ENCODE data around the gene PRCD.

PRCD gene

GRCh38 chr17:76535788-76536510 is 3.9 kb upstream of the PRCD start:
- peak overlapping the region in 1 of 2 donors; percentile 87 for H3K27ac ChIP-seq
- no peak for TF ChIP-seq CTCF (IDR thresholded peaks at IDR 0.05)
- H3K4me3 ChIP-seq, result peak overlapping the region; percentile 79
- peak; percentile 71 for DNase-seq (ENCODE audit: low spot score)

DNA sequence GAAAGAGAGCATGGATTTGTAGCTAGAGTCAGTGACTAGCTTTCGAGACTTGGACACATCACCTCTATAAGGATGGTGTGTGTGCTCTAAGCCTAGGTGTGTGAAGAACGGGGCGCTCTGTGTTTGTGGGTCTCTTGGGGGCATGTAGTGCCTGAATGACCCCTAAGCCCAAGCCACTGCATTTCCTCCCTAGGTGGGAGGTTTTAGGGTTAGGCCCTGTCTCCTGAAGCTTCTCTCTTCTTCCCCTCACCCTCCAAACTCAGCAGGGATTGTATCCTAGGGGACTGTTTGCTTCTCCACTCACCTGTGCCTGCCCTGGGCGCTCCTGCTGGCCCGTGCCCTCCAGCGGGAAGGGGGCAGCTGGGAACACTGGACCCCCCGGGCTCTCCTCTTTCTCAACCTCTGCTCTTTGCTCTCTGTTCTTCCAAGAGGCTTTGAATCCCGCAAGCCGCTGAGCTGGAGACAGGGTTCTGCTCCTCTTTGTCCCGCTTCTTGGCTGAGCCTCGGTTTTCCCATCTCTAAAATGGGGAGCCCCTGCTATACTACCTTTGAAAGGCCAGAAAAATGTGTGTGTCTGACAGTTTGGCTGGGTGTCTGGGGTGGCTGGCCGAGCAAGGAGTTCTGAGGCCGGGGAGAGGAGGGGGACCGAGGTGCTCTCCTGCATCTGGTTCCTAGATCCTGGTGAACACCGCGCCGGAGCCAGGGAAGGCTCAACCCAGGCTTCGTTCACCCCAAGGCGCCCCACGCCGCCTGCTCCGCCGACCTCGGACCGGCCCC is 3.1 kb upstream of the PRCD start:
- Histone ChIP-seq H3K27ac (peak overlapping the region; percentile 1 to 87), H3K4me3 (peak overlapping the region; percentile 79)
- DNase-seq (ENCODE audit: low spot score), result peak; percentile 62
- no peak for TF ChIP-seq CTCF (IDR thresholded peaks at IDR 0.05)

DNA sequence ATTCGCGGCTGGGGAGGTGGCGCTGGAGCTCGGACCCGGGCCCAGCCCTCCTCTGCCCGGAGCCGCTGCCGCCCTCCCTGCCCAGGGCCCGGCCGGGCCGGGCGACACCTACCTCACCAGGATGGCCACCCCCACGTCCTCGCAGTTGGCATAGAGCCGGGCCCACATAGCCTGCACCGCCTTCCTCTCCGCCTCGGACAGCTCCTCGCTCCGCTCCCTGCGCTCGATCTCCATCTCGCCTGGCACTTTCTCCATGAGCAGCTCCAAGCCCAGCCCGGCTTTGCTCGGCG is 2.6 kb upstream of the PRCD start:
- Histone ChIP-seq H3K27ac (peak overlapping the region; percentile 1 to 87), H3K4me3 (peak overlapping the region; percentile 79)
- DNase-seq (ENCODE audit: low spot score), result peak; percentile 78
- TF ChIP-seq CTCF (IDR thresholded peaks at IDR 0.05), result no peak

GRCh38 chr17:76537578-76538280 is 2.1 kb upstream of the PRCD start, which contains the start of gene CYGB:
TSS of gene CYGB (minus strand) at chr17:76537709. CDS start at chr17:76537542, 167 bp downstream.
- DNase-seq (ENCODE audit: low spot score), result peak; percentile 73
- H3K4me3 ChIP-seq, result peak within 1 kb of the TSS; percentile 79
- peak within 1 kb of the TSS; percentile 40 to 87 for H3K27ac ChIP-seq
- TF ChIP-seq CTCF (IDR thresholded peaks at IDR 0.05), result no peak

DNA sequence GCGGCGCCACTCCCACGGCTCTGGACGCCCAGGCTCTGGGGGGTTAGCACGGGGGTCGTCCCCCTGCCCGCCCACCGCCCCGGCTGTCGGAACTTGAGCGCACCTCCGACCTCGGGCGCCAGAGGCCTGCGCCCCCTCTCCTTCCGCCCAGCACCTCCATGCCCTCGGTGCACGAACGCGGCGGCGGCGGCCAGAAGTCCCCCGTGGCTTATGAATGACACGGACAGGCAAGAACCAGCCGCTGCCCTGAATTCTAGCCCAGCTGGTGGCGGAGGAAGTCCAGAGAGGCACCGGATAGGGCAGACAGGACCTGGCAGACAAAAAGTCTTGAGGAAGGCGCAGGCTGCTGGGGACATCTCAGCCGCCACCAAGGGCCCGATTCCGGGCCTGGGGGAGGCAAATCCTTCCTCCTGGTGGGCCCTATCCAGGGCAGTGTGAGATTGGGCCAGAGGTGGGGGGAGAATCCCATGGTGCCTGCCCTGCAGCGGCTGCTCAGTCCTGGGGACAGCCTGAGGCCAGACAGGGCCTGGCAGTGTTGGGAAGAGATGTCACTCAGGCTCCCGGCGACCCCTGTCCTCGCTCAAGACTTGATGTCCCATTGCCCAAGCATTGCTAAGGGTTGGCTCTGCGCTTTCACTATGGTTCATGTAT is 1.4 kb upstream of the PRCD start:
- TF ChIP-seq CTCF (IDR thresholded peaks at IDR 0.05), result no peak
- DNase-seq (ENCODE audit: low spot score), result peak; percentile 73
- Histone ChIP-seq H3K27ac (peak overlapping the region; percentile 40 to 87), H3K4me3 (peak overlapping the region; percentile 79)

DNA sequence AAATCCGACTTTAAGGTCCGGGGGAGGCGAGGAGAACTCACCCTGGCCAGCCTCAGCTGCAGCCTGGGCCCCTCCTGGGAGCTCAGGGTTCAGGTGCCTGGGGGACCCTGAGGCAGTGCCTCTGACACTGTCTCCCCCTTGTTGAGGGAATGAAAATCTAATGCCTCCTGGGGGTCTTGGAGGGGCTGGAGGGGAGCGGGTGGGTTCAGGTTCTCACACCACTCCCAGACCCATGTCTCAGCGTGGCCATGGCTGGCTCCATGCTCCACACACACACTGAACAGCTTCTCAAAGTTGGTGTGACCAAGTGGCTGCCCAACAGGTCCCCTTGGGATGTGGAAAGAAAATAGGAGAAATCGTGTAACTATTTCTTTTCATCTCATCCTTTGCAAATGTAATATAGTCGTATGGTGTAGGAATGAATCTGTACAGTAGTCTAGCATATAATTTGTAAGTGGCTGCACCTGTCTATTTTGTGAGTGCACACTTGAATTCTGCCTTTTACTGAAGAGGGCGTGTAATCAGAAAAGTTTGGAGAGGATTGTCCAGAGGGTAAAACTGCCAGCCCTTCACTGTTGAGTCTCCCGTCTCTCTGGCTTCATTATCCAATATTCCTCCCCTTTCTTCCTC is 788 bp upstream of the PRCD start:
- DNase-seq (ENCODE audit: low spot score), result no peak
- Histone ChIP-seq H3K4me3 (peak overlapping the region; percentile 79), H3K27ac (peak overlapping the region in 1 of 2 donors; percentile 87)
- TF ChIP-seq CTCF (IDR thresholded peaks at IDR 0.05), result no peak
